Measurements from ENCODE around the gene SLC25A13.

The SLC25A13 gene

GRCh38 chr7:96187735-96188134 is 134.2 kb downstream of the SLC25A13 start:
- no peak for DNase-seq (ENCODE audit: low read depth)
- no peak overlapping the region for H3K4me3 ChIP-seq (ENCODE audit: low read depth, low read length)
- TF ChIP-seq, protein P1, sequence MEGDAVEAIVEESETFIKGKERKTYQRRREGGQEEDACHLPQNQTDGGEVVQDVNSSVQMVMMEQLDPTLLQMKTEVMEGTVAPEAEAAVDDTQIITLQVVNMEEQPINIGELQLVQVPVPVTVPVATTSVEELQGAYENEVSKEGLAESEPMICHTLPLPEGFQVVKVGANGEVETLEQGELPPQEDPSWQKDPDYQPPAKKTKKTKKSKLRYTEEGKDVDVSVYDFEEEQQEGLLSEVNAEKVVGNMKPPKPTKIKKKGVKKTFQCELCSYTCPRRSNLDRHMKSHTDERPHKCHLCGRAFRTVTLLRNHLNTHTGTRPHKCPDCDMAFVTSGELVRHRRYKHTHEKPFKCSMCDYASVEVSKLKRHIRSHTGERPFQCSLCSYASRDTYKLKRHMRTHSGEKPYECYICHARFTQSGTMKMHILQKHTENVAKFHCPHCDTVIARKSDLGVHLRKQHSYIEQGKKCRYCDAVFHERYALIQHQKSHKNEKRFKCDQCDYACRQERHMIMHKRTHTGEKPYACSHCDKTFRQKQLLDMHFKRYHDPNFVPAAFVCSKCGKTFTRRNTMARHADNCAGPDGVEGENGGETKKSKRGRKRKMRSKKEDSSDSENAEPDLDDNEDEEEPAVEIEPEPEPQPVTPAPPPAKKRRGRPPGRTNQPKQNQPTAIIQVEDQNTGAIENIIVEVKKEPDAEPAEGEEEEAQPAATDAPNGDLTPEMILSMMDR (conservative IDR thresholded peaks at IDR 0.05; ENCODE audit: low read depth, low read length), result no peak

DNA sequence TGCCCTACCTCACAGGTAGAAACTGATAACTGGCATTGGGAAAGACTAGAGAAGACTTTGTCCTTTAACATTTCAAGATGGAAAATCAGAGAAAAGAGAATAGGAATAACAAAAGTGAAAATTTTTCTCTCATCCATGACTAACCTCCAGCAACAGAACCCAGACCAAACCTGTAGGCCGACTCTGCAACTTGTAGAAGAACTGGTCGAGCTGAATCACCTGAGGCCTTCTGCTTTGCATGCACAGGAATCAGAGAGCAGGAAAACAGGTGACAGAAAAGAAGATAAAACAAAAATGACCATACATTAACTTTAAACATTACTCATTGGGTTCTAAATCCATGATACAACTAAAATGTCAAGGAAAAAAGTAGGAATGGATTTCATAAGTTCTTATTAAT is 137.1 kb downstream of the SLC25A13 start:
- H3K4me3 ChIP-seq (ENCODE audit: low read depth, low read length), result no peak overlapping the region
- no peak for DNase-seq (ENCODE audit: low read depth)
- TF ChIP-seq, protein P1 (conservative IDR thresholded peaks at IDR 0.05; ENCODE audit: low read depth, low read length), result no peak

GRCh38 chr7:96183163-96183670 is 138.7 kb downstream of the SLC25A13 start:
- H3K4me3 ChIP-seq (ENCODE audit: low read depth, low read length), result no peak overlapping the region
- TF ChIP-seq, protein P1 (conservative IDR thresholded peaks at IDR 0.05; ENCODE audit: low read depth, low read length), result peak; percentile 23
- no peak for DNase-seq (ENCODE audit: low read depth)

DNA sequence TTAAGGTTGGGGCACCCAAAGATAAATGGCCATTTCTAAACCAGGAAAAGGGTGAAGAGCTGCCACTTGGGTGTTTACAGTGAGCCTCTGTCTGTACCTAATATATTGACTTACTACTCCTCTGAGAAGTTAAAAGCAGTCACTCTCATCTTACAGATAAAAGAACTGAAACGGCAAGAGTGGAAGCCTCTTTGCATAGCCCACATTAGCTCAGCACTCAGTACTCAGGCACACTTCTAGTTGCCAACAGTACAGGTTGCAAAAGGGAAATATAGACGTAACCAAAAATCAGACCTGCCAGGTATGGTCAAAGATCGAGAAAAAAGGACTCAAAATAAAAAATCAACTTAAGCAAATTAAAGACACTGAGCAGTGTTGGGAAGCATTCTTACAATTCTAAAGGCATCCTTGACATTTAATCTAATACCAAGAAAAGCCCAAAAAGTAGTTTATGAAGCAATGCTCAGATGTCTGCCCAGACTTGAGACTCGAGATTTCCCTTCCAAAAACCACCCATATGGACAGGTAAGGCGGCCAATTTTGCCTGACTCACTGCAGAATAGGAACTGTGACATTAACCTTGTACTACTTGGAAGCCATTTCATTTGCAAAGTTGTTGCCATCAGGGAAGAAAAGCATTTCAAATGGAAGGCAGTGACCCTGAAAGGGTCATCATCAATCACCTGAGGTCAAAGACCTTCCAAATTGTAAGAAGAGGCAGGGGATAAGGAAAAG is 139.3 kb downstream of the SLC25A13 start:
- no peak overlapping the region for H3K4me3 ChIP-seq (ENCODE audit: low read depth, low read length)
- TF ChIP-seq, protein P1 (conservative IDR thresholded peaks at IDR 0.05; ENCODE audit: low read depth, low read length), result no peak
- DNase-seq (ENCODE audit: low read depth), result no peak

GRCh38 chr7:96181174-96181573 is 140.7 kb downstream of the SLC25A13 start:
- DNase-seq (ENCODE audit: low read depth), result no peak
- H3K4me3 ChIP-seq (ENCODE audit: low read depth, low read length), result no peak overlapping the region
- TF ChIP-seq, protein P1 (conservative IDR thresholded peaks at IDR 0.05; ENCODE audit: low read depth, low read length), result no peak

DNA sequence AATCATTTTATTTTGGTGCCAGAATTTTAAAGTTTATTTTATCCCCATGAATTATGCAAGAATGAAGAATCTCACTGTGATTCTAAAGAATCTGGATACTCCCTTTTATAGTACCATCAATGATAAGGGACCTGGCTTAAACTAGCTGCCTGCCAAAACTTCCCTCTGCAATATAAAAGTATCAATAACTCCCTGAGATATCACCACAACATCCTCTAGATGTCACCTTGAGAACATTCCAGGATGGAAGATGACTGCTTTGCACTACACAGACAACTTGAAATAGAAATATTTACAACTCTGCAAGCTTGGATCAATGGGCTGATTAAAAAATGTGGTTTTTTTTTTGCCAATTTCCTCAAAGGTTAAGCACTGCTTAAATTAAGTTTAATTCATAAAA is 142.1 kb downstream of the SLC25A13 start:
- DNase-seq (ENCODE audit: low read depth), result peak; percentile 32
- TF ChIP-seq, protein P1 (conservative IDR thresholded peaks at IDR 0.05; ENCODE audit: low read depth, low read length), result no peak
- no peak overlapping the region for H3K4me3 ChIP-seq (ENCODE audit: low read depth, low read length)

DNA sequence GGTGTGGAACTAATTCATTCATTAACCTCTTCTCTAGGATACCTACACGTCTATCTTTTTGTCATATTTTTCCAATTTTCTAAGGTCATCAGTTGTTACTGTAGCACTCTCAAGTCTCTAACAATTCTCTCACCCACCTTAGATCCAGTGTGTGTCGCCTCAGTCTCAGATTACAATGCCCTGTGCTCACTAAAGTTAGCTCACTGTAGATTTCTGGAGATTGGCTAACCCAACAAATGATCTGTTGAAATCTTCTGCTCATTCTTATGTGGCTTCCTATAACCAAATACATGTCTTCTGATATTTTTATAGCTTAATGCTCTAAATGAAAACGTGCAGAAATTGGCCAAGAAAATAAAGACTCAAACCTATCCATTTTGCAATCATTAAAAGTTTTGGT is 142.6 kb downstream of the SLC25A13 start:
- peak; percentile 58 for DNase-seq (ENCODE audit: low read depth)
- TF ChIP-seq, protein P1 (conservative IDR thresholded peaks at IDR 0.05; ENCODE audit: low read depth, low read length), result no peak
- no peak overlapping the region for H3K4me3 ChIP-seq (ENCODE audit: low read depth, low read length)
